Fibroblast of lung (primary cell): ENCODE measurements around the gene TGIF2.

ENCODE experiments used
- EZH2 ChIP-seq: IDR thresholded peaks from 2 replicates; pipeline ENCODE4 v1.5.1; 2012; ENCODE audit warnings: low read length, control low read depth, mild to moderate bottlenecking; ENCODE audit errors: missing control alignments
- TF ChIP-seq, protein P1 (sequence below), 2 donors: IDR thresholded peaks in 1 of 2; conservative IDR thresholded peaks in 1 of 2; 1 replicate in 1 of 2; 2 replicates in 1 of 2; pipeline ENCODE4 v1.5.1; 2011 to 2012; ENCODE audit warnings: low read length in 2 of 2, control low read depth in 1 of 2, inconsistent platforms in 1 of 2, low read depth in 1 of 2, mild to moderate bottlenecking in 1 of 2

DNA sequence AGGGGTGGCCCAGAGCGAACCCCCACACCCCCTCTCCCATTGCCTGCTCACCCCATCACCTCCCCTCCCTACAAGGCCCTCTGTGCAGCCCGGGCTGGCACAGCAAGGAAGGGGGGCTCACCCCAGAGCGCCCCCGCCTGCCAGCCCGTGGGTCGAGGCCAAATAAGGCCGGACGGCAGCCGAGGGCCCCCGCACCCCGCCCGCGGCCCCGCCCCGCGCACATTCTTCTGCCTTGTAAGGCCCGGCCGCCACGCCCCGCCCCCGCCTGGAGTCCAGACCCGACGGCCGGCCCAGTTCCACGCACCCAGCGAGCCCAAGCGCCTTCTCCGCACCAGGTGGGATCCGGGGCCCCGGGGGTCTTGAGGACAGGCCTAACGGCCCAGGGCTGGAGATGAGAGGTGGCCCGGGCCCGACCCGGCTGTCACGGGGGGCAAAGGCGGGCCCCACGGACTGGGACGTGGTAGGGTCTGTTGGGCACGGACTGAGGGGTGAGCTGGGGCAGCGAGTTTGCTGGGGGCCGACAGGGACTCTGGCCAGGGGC lies 32.1 kb upstream of the TGIF2 start, which contains the start of gene MYL9:
- TF ChIP-seq, protein P1, sequence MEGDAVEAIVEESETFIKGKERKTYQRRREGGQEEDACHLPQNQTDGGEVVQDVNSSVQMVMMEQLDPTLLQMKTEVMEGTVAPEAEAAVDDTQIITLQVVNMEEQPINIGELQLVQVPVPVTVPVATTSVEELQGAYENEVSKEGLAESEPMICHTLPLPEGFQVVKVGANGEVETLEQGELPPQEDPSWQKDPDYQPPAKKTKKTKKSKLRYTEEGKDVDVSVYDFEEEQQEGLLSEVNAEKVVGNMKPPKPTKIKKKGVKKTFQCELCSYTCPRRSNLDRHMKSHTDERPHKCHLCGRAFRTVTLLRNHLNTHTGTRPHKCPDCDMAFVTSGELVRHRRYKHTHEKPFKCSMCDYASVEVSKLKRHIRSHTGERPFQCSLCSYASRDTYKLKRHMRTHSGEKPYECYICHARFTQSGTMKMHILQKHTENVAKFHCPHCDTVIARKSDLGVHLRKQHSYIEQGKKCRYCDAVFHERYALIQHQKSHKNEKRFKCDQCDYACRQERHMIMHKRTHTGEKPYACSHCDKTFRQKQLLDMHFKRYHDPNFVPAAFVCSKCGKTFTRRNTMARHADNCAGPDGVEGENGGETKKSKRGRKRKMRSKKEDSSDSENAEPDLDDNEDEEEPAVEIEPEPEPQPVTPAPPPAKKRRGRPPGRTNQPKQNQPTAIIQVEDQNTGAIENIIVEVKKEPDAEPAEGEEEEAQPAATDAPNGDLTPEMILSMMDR (conservative IDR thresholded peaks at IDR 0.05 in 1 of 2, IDR thresholded peaks at IDR 0.05 in 1 of 2; ENCODE audit: low read depth in 1 of 2, low read length in 2 of 2) = no peak
- TF ChIP-seq EZH2 = no peak
